NCI-H1105 treated with DMSO at 0.1 percent for 48 hours (cell line): ENCODE results near the gene ARFIP1.
"Not testable (repeated sequence)": the region's sequence is repeated elsewhere in the genome, so short reads cannot be mapped to it uniquely, and the experiment has no call there.

Experiments used
- DNase-seq: peaks from one replicate; lab custom pipeline; 2025; lab: John Stamatoyannopoulos, UW

ARFIP1 gene

DNA sequence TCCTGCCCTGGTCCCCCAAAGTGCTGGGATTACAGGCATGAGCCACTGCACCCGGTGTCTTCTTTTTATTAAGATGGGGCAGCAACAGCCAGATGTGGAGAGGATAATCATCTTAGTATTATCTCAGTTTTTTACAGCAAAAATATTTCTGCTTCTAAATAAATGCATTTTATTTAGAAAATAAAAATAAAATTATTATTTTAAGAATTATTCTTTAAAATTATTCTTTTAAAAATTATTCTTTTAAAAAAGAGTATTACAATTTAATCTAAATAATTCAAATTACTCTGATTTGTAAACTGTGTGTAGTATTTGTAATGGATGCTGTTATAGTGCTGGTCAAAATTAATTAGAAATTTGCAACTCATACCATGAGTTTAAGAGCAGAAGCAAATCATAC, 67.6 kb downstream of the ARFIP1 start:
- no peak for DNase-seq

DNA sequence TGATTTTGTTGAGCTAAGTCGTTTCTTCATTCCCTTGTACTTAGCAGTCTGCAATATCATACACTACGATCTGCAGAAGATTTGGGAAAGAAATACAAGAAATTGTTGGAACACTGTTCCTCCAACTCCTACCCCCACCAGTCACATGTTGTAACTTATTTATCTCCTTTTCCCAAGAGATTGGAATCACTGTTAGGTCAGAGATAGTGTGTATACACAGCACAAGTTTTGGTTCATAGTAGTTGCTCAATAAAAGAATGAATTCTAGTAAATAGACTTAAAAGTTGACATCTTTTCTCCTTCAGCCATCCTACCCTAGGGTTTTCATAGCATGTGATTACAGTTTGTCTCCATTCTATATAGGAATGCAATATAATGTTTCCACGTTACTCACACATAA, 68.8 kb downstream of the ARFIP1 start:
- DNase-seq: no peak

DNA sequence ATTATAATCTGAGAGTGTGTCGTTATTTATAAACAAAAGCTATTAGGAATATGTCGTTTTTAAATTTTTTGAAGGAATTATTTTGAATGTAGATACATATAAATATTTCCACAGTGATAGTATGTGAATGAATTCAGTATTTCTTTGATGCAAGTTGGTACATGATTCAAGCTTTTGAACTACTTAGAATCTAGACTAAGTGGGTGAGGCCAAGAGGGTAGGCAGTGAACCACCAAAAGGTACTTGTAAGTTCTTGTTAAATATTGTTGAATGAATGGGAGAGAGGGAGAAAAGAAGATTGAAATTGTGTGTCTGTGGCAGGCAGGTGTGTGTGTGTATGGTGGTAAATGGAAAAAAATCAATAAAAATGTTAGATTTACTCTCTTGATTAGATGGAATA, 69.6 kb downstream of the ARFIP1 start:
- no peak for DNase-seq

DNA sequence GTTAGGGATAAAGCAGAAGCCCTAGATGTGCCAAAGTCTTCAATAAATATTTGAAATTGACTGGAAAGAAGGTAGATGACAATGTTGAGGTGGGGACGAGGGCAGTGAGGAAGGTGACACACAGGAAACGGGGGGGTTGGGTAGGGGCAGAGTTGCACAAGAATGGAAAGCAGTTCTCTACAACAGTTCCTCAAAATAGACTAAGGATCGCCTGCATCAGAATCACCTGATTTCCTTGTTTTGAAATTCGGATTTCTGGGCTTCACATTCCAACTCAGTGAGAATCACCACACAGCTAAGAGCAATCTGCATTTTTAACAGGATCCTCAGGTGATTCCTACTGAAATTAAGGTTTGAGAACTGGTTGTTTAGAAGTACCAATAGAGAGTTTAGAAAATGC, 70.6 kb downstream of the ARFIP1 start:
- DNase-seq: no peak

DNA sequence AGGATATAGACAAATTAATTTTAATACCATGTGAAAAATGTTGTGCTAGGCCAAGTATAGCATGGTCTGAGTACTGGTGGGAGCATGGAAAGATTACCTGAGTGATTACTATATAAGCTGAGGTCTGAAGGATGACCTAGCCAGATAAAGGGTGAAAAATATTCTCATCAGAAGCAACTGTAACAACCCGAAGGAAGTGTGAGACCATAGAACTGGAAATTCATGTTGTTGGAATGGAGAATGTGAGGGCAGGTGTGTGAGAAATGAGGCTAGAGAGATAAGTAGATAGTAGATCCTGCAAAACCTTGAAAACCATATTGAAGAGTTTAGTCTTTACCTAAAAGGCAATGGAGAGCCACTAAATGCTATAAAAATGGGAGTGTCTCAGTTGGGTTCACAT, 71.5 kb downstream of the ARFIP1 start:
- no peak for DNase-seq

DNA sequence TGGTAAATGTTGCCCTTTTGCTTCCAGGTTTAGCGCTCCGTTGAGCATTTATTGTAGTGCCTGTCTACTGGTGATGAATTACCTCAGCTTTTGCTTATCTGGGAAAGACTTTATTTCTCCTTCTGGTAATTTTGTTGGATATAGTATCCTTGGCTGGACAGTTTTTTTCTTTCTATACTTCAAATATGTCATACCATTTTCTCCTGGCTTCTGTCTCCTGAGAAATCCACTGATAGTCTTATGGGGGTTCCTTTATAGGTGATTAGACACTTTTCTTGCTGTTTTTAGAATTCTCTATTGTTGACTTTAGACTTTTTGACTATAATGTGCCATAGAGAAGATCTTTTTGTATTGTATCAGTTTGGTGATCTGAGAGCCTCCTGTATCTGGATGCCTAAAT, 73.5 kb downstream of the ARFIP1 start:
- DNase-seq: no peak

DNA sequence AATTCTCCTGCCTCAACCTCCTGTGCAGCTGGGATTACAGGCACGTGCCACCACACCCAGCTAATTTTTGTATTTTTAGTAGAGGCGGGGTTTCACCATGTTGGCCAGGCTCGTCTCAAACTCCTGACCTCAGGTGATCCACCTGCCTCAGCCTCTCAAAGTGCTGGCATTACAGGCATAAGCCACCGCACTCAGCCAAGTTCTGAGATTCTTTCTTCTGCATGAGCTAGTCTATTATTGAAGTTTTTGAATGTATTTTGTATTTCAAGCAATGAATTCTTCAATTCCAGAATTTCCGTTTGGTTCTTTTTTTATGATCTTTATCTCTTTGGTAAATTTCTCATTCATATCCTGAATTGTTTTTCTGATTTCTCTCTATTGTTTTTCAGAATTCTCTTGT, 74.3 kb downstream of the ARFIP1 start:
- DNase-seq: not testable (repeated sequence)

DNA sequence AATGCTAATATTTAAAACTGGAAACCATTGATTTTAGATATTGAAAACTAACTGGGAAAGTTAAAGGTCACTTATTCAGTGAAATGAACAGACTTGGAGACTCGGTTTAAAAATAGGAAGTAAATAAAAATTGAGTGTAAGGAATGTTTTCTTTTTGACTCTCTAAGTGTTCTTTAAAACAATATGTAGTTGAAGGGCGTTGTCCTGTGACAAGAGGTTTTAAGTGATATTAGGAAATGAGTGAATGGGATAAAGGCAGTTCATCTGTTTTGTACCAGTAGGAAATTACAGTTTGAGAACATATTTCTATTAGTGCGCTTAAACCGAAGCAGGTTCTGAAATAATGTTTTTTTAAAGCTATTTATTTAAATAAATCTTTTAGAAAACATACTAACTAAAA, 77.2 kb downstream of the ARFIP1 start:
- DNase-seq: no peak

DNA sequence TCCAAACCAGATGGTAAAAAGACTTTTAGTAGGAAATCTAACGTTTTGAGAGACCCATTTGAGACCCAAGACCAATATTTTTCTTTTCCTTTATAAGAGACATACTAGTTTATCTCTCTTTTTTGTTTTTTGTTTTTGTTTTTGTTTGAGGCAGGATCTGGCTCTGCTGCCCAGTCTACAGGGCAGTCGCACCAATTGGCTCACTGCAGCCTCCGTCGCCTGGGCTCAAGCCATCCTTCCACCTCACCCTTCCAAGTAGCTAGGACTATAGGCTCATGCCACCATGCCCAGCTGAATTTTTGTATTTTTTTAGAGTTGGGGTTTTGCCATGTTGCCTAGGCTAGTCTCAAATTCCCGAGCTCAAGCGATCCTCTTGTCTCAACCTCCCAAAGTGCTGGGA, 79.2 kb downstream of the ARFIP1 start:
- DNase-seq: no peak

DNA sequence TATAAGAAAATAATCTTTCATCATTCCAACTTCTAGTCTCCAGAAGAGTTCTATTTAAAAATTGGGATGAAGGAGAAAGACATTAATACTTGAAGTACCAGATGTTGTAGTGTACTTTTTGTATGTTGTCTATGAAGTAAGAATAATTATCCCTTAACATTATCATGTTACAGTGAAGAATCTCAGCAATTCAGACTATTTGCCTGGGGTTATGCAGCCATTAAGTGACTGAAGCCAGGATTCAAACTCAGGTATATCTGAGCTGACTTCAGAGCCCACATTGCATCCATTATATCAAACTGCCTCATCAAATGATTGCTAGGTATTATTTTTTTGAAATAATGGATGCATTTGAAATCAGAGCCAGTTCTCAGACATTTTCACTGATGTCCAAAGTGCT, 80.3 kb downstream of the ARFIP1 start:
- no peak for DNase-seq

DNA sequence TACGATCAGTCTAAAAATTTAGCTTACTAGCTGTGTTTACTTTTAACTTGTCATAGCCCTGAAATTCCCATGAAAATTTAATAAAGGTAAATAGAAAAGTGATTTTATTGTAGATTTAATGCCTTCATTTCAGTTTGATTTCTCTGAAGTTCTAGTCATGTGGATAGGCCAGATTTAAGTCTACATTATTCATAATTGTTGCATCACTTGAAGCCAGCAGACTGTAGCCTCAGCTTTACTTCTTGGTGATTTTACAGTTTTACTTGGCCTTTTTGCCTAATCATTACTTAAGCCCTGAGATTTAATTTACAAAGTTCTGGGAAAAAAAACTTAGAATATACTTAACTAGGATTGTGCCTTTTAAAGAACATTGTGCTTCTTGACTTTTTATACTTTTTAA, 82.9 kb downstream of the ARFIP1 start:
- DNase-seq: no peak

DNA sequence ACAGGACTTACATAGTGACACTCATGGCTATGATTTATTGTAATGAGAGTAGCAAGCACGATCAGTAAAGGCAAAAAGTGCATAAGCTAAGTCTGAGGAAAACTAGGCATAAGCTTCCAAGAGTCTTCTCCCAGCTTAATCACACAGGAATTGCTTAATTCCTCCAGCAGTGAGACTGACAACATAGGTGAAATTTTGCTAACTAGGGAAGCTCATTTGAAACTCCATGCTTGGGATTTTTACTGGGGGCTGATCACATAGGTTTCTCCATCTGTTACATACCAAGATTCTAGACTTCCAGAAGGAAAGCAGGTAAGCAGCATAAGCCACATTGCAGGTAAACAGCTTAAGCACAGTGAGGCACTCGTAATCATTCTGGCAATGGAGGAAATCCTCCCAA, 84.6 kb downstream of the ARFIP1 start:
- DNase-seq: no peak

DNA sequence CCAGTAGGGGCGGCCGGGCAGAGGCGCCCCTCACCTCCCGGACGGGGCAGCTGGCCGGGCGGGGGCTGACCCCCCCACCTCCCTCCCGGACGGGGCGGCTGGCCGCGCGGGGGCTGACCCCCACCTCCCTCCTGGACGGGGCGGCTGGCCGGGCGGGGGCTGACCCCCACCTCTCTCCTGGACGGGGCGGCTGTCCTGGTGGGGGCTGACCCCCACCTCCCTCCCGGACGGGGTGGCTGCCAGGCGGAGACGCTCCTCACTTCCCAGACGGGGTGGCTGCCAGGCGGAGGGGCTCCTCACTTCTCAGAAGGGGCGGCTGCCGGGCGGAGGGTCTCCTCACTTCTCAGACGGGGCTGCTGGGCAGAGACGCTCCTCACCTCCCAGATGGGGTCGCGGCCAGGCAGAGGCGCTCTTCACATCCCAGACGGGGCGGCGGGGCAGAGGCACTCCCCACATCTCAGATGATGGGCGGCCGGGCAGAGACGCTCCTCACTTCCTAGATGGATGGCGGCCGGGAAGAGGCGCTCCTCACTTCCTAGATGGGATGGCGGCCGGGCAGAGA, 86.8 kb downstream of the ARFIP1 start:
- DNase-seq: not testable (repeated sequence)

DNA sequence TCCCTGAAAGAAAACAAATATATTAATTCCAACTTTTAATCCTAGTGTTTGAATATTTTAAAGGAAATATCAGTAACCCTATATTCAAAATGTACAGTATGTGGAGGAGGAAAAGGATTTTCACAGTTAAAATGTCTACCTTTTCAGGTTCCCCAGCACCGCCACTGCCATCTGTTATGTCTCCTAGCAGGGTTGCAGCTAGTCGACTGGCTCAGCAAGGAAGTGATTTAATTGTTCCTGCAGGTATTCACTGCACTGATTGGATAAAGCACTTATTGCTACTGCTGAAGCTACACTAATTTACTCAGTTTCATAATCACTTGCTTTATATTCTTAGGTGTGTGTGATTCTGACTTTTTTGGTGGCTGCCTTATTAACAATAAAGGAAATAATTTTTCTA, 90.9 kb downstream of the ARFIP1 start:
- no peak for DNase-seq

DNA sequence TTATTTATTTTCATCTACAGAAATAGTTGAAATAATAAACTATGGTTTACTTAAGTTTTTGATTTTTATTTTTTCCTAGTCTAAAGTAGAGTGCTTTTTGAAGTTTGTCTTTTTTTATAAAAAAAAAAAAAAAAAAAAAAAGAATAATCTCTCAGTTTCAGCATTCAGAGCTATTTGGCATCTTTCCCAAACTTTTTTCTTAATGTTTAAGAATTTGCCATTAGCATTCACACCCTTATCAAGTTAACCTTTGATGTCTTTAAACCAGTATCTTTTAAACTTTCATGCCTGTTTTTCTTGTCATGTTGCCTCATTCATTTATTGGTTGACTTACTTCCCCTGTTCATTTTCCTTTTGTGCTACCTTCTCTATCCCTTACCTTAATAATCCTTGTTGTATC, 95.5 kb downstream of the ARFIP1 start:
- DNase-seq: no peak

DNA sequence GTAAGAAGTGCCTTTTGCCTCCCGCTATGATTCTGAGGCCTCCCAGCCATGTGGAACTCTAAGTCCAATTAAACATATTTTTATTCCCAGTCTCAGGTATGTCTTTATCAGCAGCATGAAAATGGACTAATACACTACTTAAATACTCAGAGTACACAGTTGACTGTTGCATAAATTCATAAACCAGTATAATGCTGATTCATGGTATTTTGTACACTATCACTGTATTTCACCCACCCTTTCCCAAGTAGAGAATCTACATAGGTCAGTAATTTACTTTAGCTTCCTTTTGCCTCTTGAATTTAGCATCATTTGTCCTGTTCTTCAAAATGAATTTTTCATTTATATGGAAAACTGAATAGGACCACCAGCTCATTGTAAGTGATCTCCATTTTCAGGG, 98.1 kb downstream of the ARFIP1 start:
- no peak for DNase-seq

DNA sequence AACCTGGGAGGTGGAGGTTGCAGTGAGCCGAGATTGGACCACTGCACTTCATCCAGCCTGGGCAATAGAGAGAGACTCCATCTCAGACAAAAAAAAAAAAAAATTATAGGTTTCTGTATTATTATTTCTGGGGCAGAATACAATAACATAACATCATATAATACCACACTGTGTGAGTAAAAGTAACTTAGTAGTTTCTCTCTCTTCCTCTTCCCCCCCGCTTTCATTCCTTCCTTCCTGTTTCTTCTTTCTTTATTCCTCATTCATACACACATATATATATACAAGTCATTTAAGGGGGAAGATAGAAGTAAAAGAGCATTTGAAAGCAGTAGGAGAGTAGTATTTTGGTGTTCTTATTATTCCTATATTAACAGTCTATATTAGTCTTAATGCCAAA, 100.5 kb downstream of the ARFIP1 start:
- no peak for DNase-seq

DNA sequence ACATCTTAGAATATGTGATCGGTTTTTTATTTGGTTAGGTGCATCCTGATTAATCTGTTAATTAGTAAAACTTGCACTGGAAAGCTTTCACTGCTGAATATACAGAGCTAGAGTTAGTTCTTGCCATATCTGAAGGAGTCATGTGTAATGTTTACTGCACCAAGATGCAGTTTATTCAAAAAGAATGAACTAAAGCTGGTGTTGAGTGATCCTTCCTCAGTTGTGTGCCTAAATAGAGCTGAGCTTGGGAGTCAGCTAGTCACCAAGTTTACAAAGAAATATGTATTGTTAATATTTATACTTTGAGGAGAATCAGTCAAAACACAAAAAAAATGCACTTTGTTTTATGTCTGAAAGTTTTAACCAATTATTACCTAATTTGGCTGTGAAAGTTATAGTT, 102.2 kb downstream of the ARFIP1 start:
- DNase-seq: no peak

DNA sequence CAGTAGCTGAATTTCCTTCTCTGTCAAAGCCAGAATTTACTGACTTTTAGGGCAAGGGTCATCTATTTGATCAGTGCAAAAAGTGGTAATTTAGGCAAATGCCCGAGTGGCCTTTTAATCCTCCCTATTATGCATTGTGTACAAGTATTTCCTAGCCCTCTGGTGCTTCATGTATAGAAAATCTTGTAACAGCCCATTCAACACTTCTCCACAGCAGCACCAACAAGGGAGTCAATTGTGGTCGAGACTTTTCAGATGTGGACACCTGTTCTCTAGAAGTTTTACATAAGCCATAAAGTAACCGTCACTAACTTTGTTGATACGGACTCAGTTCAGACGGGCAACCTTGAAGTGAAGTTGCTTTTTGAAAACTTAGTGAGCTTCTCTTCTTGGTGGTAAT, 105.4 kb downstream of the ARFIP1 start:
- no peak for DNase-seq

DNA sequence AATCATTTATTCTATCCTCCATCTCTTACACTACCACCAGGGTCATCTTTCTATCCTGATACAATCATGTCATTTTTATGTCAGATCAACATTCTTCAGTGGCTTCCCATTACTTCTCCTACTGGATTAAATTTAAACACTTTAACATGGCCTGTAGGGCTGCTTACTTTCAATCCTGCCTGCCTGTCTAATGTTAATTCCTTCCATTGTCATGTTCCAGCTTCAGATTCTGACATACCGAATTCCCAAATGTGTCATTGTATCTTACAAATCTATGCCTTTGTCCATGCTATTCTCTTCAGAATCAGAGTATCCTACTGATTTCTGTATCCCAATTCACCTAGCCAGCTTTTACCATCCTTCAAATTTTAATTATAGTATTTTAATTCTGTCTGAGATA, 106.4 kb downstream of the ARFIP1 start:
- DNase-seq: no peak

DNA sequence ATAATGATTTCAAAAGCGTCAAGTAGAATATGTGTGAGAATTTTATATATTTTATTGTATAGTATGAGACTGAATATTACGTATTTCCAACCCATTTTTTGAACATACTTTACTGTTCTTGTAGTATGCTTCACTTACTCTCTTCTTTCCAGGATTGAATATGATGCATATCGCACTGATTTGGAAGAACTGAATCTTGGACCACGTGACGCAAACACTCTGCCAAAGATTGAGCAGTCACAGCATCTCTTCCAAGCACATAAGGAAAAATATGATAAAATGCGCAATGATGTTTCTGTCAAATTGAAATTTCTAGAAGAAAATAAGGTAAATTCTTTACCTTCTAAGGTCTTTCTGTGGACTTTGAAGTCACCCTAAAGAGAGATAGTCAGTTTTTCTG, 108.2 kb downstream of the ARFIP1 start:
- no peak for DNase-seq

DNA sequence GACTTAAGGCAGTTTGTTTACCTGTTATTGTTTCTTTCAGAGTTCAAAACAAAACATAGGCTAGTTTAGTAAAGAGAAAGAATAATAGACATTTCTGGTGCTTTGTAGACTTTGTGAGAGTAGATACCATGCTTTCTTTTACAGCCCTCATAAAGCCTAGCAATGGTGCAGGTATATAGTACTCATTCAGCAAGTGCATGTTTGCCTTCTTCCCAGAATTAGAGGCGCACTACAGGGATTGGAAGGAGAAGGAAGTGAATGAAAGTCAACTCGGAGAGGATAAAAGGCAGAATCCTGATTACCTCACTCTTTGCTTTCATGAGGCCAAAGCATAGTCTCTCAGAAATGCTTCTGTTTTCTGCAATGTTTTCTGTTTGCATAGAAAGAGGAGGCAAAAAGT, 113.2 kb downstream of the ARFIP1 start:
- no peak for DNase-seq

DNA sequence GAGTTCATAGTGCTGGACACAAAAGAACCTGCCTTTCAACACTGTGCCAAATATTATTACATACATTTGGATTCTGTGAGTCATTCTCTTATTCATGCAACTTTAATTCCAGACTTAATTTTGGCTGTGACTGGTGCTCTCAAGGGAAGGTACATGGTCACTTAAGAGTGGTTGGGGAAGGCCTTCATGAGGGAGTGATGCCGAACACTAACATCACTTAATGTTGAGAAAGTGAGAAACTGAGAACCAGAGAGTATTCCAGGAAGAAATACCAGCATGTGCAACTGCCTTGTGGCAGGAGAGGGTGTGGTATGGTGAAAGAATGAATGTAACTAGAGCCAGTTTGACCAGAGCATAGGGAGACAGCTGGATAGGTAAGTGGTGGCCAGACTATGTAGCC, 114.9 kb downstream of the ARFIP1 start:
- DNase-seq: no peak

DNA sequence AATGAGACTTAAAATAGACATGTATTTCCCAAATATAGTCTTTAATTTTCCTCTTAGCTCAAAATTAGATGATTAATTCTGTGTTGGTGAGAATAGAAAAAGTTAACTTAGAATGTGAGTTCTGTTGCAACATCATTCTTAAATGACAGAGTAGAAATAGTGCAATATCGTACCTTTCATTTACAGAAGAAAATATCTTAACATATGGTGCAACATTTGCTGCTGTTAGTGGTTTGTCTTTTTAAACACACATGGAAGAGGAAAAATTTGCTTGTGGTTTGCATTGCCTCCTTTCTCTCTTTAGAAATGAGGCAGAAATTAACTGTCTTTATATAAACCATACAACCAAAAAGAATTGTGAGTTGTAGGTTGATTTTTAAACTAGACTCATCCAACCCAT, 117.1 kb downstream of the ARFIP1 start:
- no peak for DNase-seq

DNA sequence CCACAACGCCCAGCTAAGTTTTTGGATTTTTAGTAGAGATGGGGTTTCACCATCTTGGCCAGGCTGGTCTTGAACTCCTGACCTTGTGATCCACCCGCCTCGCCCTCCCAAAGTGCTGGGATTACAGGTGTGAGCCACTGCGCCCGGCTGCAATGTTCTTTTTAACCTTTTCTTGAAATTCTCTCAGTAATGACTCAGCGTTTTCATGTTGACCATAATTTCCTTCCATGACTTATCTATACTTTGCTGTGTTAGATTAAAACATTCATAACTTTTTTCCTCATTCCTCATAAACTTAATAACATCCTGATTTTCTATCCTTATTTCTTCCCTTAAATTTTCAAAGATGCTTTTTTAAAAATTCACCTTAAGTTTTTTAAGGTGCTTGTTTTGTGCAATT, 118.4 kb downstream of the ARFIP1 start:
- DNase-seq: not testable (repeated sequence)
